ENCODE measurements around the gene WDTC1. TPM values are rescaled to one million over a fixed set of nuclear protein-coding genes. Genes with fewer than 3 reads are reported as not detected.
"Not testable (repeated sequence)": the region's sequence is repeated elsewhere in the genome, so short reads cannot be mapped to it uniquely, and the experiment has no call there.

WDTC1 gene
- total RNA-seq, 1 donor from 2014 or later = 61.1 TPM

DNA sequence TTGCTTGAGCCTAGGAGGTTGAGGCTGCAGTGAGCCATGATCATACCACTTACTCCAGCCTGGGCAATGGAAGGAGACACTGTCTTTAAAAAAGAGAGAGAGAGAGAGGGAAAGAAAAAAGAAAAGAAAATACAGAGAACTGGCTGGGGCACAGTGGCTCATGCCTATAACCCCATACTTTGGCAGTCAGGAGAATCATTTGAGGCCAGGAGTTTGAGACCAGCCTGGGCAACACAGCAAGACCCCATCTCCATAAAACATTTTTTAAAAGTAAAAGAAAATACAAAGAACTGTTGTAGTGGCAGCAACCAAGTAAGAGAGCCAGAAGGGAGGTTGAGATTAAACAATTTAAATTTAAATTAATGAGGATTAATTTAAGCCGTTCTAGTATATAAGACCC lies 39.8 kb downstream of the WDTC1 start:
- intact Hi-C loops (cut with micrococcal nuclease) = no loop called here
- H3K4me3 ChIP-seq = no peak overlapping the region
- no peak overlapping the region for H3K27ac ChIP-seq (replicated peaks)
- no peak for DNase-seq
- no peaks in the 10 kb centered on the region for H3K27me3 ChIP-seq (ENCODE audit: low read depth)
- H3K36me3 ChIP-seq = peaks cover 25% of the 10 kb centered on the region
- no peaks in the 10 kb centered on the region for H3K4me1 ChIP-seq
- TF ChIP-seq, protein P1, sequence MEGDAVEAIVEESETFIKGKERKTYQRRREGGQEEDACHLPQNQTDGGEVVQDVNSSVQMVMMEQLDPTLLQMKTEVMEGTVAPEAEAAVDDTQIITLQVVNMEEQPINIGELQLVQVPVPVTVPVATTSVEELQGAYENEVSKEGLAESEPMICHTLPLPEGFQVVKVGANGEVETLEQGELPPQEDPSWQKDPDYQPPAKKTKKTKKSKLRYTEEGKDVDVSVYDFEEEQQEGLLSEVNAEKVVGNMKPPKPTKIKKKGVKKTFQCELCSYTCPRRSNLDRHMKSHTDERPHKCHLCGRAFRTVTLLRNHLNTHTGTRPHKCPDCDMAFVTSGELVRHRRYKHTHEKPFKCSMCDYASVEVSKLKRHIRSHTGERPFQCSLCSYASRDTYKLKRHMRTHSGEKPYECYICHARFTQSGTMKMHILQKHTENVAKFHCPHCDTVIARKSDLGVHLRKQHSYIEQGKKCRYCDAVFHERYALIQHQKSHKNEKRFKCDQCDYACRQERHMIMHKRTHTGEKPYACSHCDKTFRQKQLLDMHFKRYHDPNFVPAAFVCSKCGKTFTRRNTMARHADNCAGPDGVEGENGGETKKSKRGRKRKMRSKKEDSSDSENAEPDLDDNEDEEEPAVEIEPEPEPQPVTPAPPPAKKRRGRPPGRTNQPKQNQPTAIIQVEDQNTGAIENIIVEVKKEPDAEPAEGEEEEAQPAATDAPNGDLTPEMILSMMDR (IDR thresholded peaks at IDR 0.05; ENCODE audit: borderline replicate concordance) = no peak
- peaks cover 17% of the 10 kb centered on the region for H3K9me3 ChIP-seq (replicated peaks)

DNA sequence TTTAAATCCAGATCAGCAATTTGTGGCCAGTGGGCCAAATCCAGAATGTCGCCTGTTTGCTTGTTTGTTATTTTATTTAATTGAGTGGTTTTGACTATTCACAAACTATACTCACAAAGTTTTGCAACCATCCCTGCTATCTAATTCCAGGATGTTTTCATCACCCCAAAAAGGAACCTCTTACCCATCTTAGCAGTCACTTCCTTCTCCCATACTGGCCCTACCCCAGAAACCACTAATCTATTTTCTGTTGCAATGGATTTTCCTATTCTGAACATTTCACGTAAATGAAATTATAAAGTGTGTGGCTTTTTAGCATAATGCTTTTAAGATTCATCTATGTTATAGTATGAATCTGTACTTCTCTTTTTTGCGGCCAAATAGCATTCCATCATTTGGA lies 41.3 kb downstream of the WDTC1 start:
- TF ChIP-seq, protein P1 (IDR thresholded peaks at IDR 0.05; ENCODE audit: borderline replicate concordance) = no peak
- H3K36me3 ChIP-seq = peaks cover 25% of the 10 kb centered on the region
- H3K27ac ChIP-seq (replicated peaks) = no peak overlapping the region
- intact Hi-C loops (cut with micrococcal nuclease) = no loop called here
- H3K4me1 ChIP-seq = no peaks in the 10 kb centered on the region
- peaks cover 17% of the 10 kb centered on the region for H3K9me3 ChIP-seq (replicated peaks)
- no peaks in the 10 kb centered on the region for H3K27me3 ChIP-seq (ENCODE audit: low read depth)
- no peak overlapping the region for H3K4me3 ChIP-seq
- no peak for DNase-seq

- Histone ChIP-seq H3K9me3 (replicated peaks) (no peaks in the 10 kb centered on the region), H3K27me3 (ENCODE audit: low read depth) (no peaks in the 10 kb centered on the region), H3K4me1 (no peaks in the 10 kb centered on the region), H3K27ac (replicated peaks) (no peak overlapping the region), H3K36me3 (peaks cover 25% of the 10 kb centered on the region), H3K4me3 (no peak overlapping the region)
- DNase-seq = peak; percentile 72
- TF ChIP-seq, protein P1 (IDR thresholded peaks at IDR 0.05; ENCODE audit: borderline replicate concordance) = peak; percentile 91
- intact Hi-C loops (cut with micrococcal nuclease) = loop anchor here (5.0 kb wide), 1 partner anchor 182 kb away; no protein-coding TSS in a partner anchor
Measured at GRCh38 chr1:27284425-27285273, 50.2 kb downstream of the WDTC1 start.

- H3K9me3 ChIP-seq (replicated peaks) = no peaks in the 10 kb centered on the region
- no peak overlapping the region for H3K27ac ChIP-seq (replicated peaks)
- intact Hi-C loops (cut with micrococcal nuclease) = no loop called here
- H3K4me1 ChIP-seq = no peaks in the 10 kb centered on the region
- no peak overlapping the region for H3K4me3 ChIP-seq
- H3K27me3 ChIP-seq (ENCODE audit: low read depth) = no peaks in the 10 kb centered on the region
- no peak for DNase-seq
- TF ChIP-seq, protein P1 (IDR thresholded peaks at IDR 0.05; ENCODE audit: borderline replicate concordance) = no peak
- H3K36me3 ChIP-seq = peaks cover 28% of the 10 kb centered on the region
Measured at GRCh38 chr1:27285274-27285660, 50.8 kb downstream of the WDTC1 start.

GRCh38 chr1:27285821-27286220 lies 51.4 kb downstream of the WDTC1 start:
- H3K4me3 ChIP-seq; H3K27me3 ChIP-seq (ENCODE audit: low read depth); intact Hi-C loops (cut with micrococcal nuclease); H3K4me1 ChIP-seq; DNase-seq; H3K9me3 ChIP-seq (replicated peaks); H3K27ac ChIP-seq (replicated peaks): not testable (repeated sequence)
- H3K36me3 ChIP-seq = peaks cover 34% of the 10 kb centered on the region

- H3K4me3 ChIP-seq; intact Hi-C loops (cut with micrococcal nuclease); H3K27ac ChIP-seq (replicated peaks); DNase-seq; H3K27me3 ChIP-seq (ENCODE audit: low read depth); H3K9me3 ChIP-seq (replicated peaks): not testable (repeated sequence)
- peaks cover 52% of the 10 kb centered on the region for H3K36me3 ChIP-seq
- peaks cover 19% of the 10 kb centered on the region for H3K4me1 ChIP-seq
Measured at GRCh38 chr1:27289125-27289524, 54.7 kb downstream of the WDTC1 start.
